Smooth muscle cell (in vitro differentiated cells): Measurements from ENCODE around the gene AGR2. TPM values are rescaled to one million over a fixed set of nuclear protein-coding genes. Genes with fewer than 3 reads are reported as not detected.

Source experiments
- DNase-seq: peaks from one replicate; lab custom pipeline; 2025; ENCODE audit not compliant: unreplicated experiment; lab: John Stamatoyannopoulos, UW
- H2AFZ ChIP-seq: fragments of 200-600 bp; sonication (generic); 2 replicates; pipeline ENCODE4 v1.6.0; 2016; ENCODE audit warnings: antibody characterized with exemption, low read depth, mild to moderate bottlenecking
- H3F3A ChIP-seq: fragments of 200-600 bp; sonication (generic); 2 replicates; pipeline ENCODE4 v1.6.0; 2017; ENCODE audit warnings: antibody characterized with exemption, low read depth
- H3K27ac ChIP-seq: fragments of 200-600 bp; sonication (generic); 2 replicates; pipeline ENCODE4 v1.5.1; 2016; ENCODE audit warnings: low read depth, mild to moderate bottlenecking
- H3K27me3 ChIP-seq: fragments of 200-600 bp; sonication (generic); 2 replicates; pipeline ENCODE4 v1.6.1; 2016; ENCODE audit warnings: low read depth, mild to moderate bottlenecking
- H3K36me3 ChIP-seq: fragments of 200-600 bp; sonication (generic); 2 replicates; pipeline ENCODE4 v1.5.1; 2016; ENCODE audit warnings: low read depth
- H3K4me1 ChIP-seq: fragments of 200-600 bp; sonication (generic); 2 replicates; pipeline ENCODE4 v1.5.1; 2016; ENCODE audit warnings: low read depth
- H3K4me2 ChIP-seq: fragments of 200-600 bp; sonication (generic); 2 replicates; pipeline ENCODE4 v1.6.0; 2016; ENCODE audit warnings: mild to moderate bottlenecking
- H3K4me3 ChIP-seq: fragments of 200-600 bp; sonication (generic); 2 replicates; pipeline ENCODE4 v1.5.1; 2016; ENCODE audit warnings: mild to moderate bottlenecking
- H3K79me2 ChIP-seq: fragments of 200-600 bp; sonication (generic); 2 replicates; pipeline ENCODE4 v1.6.0; 2016; ENCODE audit warnings: low read depth, mild to moderate bottlenecking
- H3K9ac ChIP-seq: fragments of 200-600 bp; sonication (generic); 2 replicates; pipeline ENCODE4 v1.6.0; 2016; ENCODE audit warnings: low read depth
- H3K9me3 ChIP-seq: fragments of 200-600 bp; sonication (generic); replicated peaks from 2 replicates; pipeline ENCODE4 v1.5.1; 2016; ENCODE audit warnings: low read depth
- H4K20me1 ChIP-seq: fragments of 200-600 bp; sonication (generic); 2 replicates; pipeline ENCODE4 v1.6.0; 2016; ENCODE audit warnings: low read depth
- WGBS: methylation state at CpG from one replicate; pipeline ENCODE4 v1.1.7; 2016; ENCODE audit warnings: low lambda C conversion rate; 5-methylcytosine and 5-hydroxymethylcytosine counted together
- polyA plus RNA-seq: library from polyadenylated mRNA; unstranded; fragments of >200 nt; fragmentation: Nextera tagmentation; extraction: Ambion mirVana; gene quantifications from 2 replicates; pipeline ENCODE4 v1.2.1, GENCODE V29; 2016
- total RNA-seq: library from RNA; depleted of rRNA; stranded (reverse); fragments of >200 nt; gene quantifications from 2 replicates; pipeline ENCODE4 v1.2.3, GENCODE V29; 2014
- TF ChIP-seq, protein P1 (sequence below): fragments of 200-600 bp; sonication (generic); IDR thresholded peaks from 2 replicates; pipeline ENCODE4 v1.5.1; 2017; ENCODE audit warnings: borderline replicate concordance, mild to moderate bottlenecking, antibody characterized with exemption; ENCODE audit not compliant: insufficient read depth, poor library complexity, severe bottlenecking

AGR2 gene
- total and polyA plus RNA-seq, 2 experiments from 2014 or later = 1.2 to 10.6 TPM

DNA sequence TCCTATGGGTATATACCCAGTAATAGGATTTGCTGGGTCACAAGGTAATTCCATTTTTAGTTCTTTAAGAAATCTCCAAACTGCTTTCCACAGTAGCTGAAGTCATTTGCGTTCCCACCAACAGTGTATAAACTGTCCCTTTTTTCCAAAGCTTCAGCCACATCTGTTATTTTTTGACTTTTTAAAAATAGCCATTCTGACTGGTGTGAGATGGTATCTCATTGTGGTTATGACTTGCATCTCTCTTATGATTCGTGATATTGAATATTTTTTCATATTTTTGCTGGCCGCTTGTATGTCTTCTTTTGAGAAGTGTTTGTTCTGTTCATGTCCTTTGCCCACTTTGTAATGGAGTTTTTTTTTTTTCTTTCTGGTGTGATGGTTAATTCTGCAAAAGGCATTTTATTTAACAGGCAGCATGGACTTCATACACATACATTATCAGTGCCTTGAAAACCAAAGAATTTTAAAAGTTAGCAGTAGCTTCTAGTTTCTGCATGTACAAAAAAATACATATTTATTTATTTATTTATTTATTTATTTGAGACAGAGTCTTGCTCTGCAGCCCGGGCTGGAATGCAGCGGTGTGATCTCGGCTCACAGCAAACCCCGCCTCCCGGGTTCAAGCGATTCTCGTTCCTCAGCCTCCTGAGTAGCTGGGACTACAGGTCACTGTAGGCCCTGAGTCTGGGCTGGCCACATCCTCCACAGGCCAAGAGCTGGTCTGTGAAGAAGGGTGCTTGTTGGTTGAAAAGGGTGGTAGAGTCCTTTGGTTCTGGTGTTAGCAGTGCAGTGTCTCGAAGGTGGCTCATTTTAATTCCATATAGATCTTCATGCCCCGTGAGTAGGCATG, 44.7 kb upstream of the AGR2 start:
- Histone ChIP-seq H3K79me2 (no peaks in the 10 kb centered on the region), H4K20me1 (no peaks in the 10 kb centered on the region), H2AFZ (no peak overlapping the region), H3K4me3 (no peak overlapping the region), H3K27ac (no peak overlapping the region), H3K4me1 (no peaks in the 10 kb centered on the region), H3K27me3 (no peaks in the 10 kb centered on the region), H3F3A (no peaks in the 10 kb centered on the region), H3K4me2 (no peak overlapping the region), H3K9ac (no peak overlapping the region), H3K9me3 (no peaks in the 10 kb centered on the region), H3K36me3 (no peaks in the 10 kb centered on the region)
- DNase-seq = no peak
- 94% methylated on average over 12 of the region's 12 CpGs for WGBS
- TF ChIP-seq, protein P1, sequence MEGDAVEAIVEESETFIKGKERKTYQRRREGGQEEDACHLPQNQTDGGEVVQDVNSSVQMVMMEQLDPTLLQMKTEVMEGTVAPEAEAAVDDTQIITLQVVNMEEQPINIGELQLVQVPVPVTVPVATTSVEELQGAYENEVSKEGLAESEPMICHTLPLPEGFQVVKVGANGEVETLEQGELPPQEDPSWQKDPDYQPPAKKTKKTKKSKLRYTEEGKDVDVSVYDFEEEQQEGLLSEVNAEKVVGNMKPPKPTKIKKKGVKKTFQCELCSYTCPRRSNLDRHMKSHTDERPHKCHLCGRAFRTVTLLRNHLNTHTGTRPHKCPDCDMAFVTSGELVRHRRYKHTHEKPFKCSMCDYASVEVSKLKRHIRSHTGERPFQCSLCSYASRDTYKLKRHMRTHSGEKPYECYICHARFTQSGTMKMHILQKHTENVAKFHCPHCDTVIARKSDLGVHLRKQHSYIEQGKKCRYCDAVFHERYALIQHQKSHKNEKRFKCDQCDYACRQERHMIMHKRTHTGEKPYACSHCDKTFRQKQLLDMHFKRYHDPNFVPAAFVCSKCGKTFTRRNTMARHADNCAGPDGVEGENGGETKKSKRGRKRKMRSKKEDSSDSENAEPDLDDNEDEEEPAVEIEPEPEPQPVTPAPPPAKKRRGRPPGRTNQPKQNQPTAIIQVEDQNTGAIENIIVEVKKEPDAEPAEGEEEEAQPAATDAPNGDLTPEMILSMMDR = no peak

DNA sequence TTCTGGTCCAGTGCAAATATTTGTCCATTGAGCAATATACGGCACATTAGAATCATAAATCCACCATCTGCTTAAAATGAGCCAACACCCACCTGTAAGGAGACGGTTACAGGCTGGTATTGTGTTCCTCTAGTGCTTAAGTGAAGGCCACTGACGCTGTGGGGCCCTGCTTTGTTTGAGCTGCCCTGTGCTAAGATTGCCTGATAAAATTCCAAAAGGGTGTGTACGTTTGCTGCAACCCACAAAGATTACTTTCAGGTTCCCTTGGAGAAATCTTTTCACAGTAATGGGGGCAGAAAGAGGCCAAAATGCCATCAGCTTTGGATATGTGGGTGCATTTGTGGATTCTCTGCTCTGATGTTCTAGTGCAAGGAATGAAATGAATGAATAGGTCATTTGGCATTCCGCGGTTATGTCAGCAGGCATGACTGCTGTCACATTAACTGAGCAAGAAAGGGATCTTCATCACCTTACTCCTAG, 42.6 kb upstream of the AGR2 start:
- Histone ChIP-seq H4K20me1 (no peaks in the 10 kb centered on the region), H3K27ac (peak overlapping the region; percentile 56), H3K4me3 (no peak overlapping the region), H3K79me2 (no peaks in the 10 kb centered on the region), H3K4me1 (no peaks in the 10 kb centered on the region), H3K4me2 (peak overlapping the region; percentile 10), H3K9me3 (no peaks in the 10 kb centered on the region), H3K36me3 (no peaks in the 10 kb centered on the region), H3K9ac (peak overlapping the region; percentile 16), H3K27me3 (no peaks in the 10 kb centered on the region), H3F3A (no peaks in the 10 kb centered on the region), H2AFZ (peak overlapping the region; percentile 6)
- 54% methylated on average over 6 of the region's 6 CpGs for WGBS
- TF ChIP-seq, protein P1 = no peak
- no peak for DNase-seq

DNA sequence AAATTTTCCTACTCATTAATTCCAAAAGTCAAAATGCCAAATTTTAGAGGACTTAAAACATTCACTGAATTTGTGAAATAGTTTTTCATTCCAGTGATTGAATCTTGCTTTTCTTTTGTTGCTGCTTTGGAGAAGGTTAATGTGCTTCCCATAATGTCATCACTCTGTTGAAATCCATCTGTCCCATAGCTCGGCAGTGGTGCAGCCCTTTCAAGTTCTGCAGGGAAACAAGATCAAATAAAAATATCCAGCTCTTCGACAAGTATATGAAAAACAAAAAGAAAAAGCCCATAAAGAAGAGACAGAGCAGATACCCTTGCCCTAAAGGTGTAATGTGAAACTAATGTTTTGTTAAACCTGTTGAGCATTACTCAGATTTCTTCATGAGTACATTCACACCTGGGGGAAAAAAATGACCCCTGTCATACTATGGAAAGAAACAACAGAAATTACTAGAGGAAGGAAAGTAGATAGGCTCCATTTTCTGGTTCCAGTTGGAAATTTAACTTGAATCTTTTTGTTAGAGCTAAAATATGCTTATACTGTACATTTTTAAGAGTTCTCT, 41.9 kb upstream of the AGR2 start:
- WGBS = 58% methylated on average over 2 of the region's 2 CpGs
- H3K4me1 ChIP-seq = peaks cover 4% of the 10 kb centered on the region
- no peak overlapping the region for H3K4me3 ChIP-seq
- H3K27me3 ChIP-seq = no peaks in the 10 kb centered on the region
- peak overlapping the region; percentile 16 for H3K9ac ChIP-seq
- no peaks in the 10 kb centered on the region for H4K20me1 ChIP-seq
- H3F3A ChIP-seq = no peaks in the 10 kb centered on the region
- H3K9me3 ChIP-seq = no peaks in the 10 kb centered on the region
- H3K79me2 ChIP-seq = no peaks in the 10 kb centered on the region
- TF ChIP-seq, protein P1 = no peak
- H3K36me3 ChIP-seq = no peaks in the 10 kb centered on the region
- H2AFZ ChIP-seq = no peak overlapping the region
- H3K4me2 ChIP-seq = peak overlapping the region; percentile 10
- no peak for DNase-seq
- H3K27ac ChIP-seq = peak overlapping the region; percentile 56
